Pancreas (tissue), 10 donors: Measurements from ENCODE around the gene THRA. TPM values are rescaled to one million over a fixed set of nuclear protein-coding genes. Genes with fewer than 3 reads are reported as not detected.
A peak's percentile ranks its signal among the peaks of the same experiment; 100 is the strongest.

Experiments
- ATAC-seq, 4 donors: fragments of 200-7000 bp; cut with Tn5 transposase; one replicate each; pipeline versions ENCODE4 v1.8.0 to v1.9.1; 2020; ENCODE audit warnings: mild to moderate bottlenecking in 4 of 4, moderate library complexity in 4 of 4
- DNase-seq, 6 donors: peaks; one replicate each; pipeline ENCODE4 v3.0.0-alpha.2; 2020
- FAIRE-seq: peaks from 2 replicates; lab custom pipeline; 2012; peaks lifted over from hg19 to GRCh38; lab: Jason Lieb, UNC
- H3K27ac ChIP-seq, 4 donors: fragments of 200-600 bp; sonication (generic); 1 replicate in 3 of 4; 2 replicates in 1 of 4; pipeline versions ENCODE4 v1.5.0 to v1.8.0; 2020
- H3K27me3 ChIP-seq, 4 donors: fragments of 200-600 bp; one replicate each; pipeline ENCODE4 v1.8.0; 2021
- H3K36me3 ChIP-seq, 3 donors: fragments of 200-600 bp; sonication (generic) in 1 of 3; one replicate each; pipeline versions ENCODE4 v1.5.0 to v1.8.0; 2020 to 2021
- H3K4me1 ChIP-seq, 3 donors: fragments of 200-600 bp; one replicate each; pipeline ENCODE4 v1.8.0; 2021
- H3K4me3 ChIP-seq, 4 donors: fragments of 200-600 bp; sonication (generic) in 2 of 4; one replicate each; pipeline versions ENCODE4 v1.5.0 to v1.8.0; 2020 to 2021
- H3K9me3 ChIP-seq, 4 donors: fragments of 200-600 bp; one replicate each; pipeline ENCODE4 v1.8.0; 2021
- WGBS, 2 donors: extraction: QIAGEN DNeasy Blood & Tissue Kit; methylation state at CpG; one replicate each; pipeline ENCODE4 v1.1.7; 2013; 5-methylcytosine and 5-hydroxymethylcytosine counted together
- intact Hi-C, 3 donors: fragments of 100-400 bp; cut with DNase I; formaldehyde crosslinking; loops; one replicate each; pipeline versions ENCODE4 v1.11.1 to v1.14.2; 2022
- polyA plus RNA-seq, 2 donors: library from polyadenylated mRNA; stranded (reverse); fragments of 200-250 nt; gene quantifications; one replicate each; pipeline ENCODE4 v1.2.3, GENCODE V29; 2013
- total RNA-seq, 6 donors: library from RNA; stranded (reverse); fragmentation: NEBNext Ultra II Directional in 4 of 6; extraction: Animal tissue kit (Norgen Biotek cat#: 25700) in 4 of 6; gene quantifications; one replicate each; pipeline versions ENCODE4 v1.2.1 to v1.2.4, GENCODE V29; 2021 to 2023
- TF ChIP-seq, protein P1 (sequence below), 4 donors: fragments of 200-600 bp; sonication (generic) in 3 of 4; IDR thresholded peaks; one replicate each; pipeline versions ENCODE4 v1.5.0 to v1.8.0; 2021; ENCODE audit warnings: antibody characterized with exemption in 4 of 4
- donor health status: healthy with polysubstance abuse.
- donor health status: DM: no; HTN: no; CAD: no; lungs with moderate emphysema.
- donor health status: DM: no; HTN: no; CAD: no.
- donor health status: control.
- donor health status: control.
- donor health status: Bipolar disorder and iron deficiency.
- donor health status: DM: yes; HTN: yes; CAD: no.
- donor health status: DM: no; HTN: no; CAD: no.
- donor health status: DM: no; HTN: no; CAD: no.
- donor health status: DM: yes; HTN: yes; CAD: no.

THRA gene
- total and polyA plus RNA-seq, 8 donors: 13.8 to 35.7 (median 22.6) TPM

DNA sequence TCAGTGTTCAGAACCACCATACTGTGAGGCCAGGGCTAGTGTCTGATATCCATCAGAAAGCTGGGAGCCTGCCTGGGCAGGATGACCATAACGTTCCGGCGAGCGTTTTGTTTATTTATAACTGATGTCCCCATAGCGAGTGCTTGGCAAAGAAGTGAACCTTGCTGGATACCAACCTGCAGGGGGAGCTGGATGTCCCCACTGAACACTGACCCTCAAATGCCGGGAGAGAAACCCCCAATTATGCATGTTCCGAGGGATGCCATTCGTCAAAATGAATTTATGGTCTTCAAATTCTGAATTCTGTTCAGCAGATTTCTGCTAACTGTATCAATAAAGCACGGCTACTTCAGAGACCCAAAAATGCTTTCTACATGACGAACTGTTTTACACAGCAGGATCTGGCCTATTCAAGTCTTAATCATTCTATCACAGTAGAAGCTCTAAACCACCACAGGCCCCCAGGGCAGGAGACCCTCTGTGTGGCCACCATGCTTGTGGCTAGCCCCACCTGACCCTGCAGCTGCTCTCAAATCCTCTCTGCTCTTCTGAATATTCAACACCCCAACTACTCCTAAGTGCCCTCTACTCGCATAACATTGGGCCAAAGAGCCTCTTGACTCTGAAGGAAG, 23.8 kb upstream of the THRA start:
- Histone ChIP-seq H3K27me3 (no peaks in the 10 kb centered on the region), H3K4me3 (no peak overlapping the region), H3K36me3 (peaks cover 0 to 6% (median 0%) of the 10 kb centered on the region in 3 donors), H3K4me1 (no peaks in the 10 kb centered on the region), H3K27ac (peak overlapping the region in 1 of 4 donors; percentile 30), H3K9me3 (no peaks in the 10 kb centered on the region)
- DNase-seq (peak in 2 of 6 donors; percentile 55), FAIRE-seq (no peak), ATAC-seq (peak; percentile 85 to 92 (median 87))
- intact Hi-C loops: loop anchor here in 1 of 3 donors (10.0 kb wide), 1 partner anchor 46 kb away; no protein-coding TSS in a partner anchor
- 24 to 26% methylated on average over 11 of the region's 11 CpGs for WGBS, 2 donors
- TF ChIP-seq, protein P1, sequence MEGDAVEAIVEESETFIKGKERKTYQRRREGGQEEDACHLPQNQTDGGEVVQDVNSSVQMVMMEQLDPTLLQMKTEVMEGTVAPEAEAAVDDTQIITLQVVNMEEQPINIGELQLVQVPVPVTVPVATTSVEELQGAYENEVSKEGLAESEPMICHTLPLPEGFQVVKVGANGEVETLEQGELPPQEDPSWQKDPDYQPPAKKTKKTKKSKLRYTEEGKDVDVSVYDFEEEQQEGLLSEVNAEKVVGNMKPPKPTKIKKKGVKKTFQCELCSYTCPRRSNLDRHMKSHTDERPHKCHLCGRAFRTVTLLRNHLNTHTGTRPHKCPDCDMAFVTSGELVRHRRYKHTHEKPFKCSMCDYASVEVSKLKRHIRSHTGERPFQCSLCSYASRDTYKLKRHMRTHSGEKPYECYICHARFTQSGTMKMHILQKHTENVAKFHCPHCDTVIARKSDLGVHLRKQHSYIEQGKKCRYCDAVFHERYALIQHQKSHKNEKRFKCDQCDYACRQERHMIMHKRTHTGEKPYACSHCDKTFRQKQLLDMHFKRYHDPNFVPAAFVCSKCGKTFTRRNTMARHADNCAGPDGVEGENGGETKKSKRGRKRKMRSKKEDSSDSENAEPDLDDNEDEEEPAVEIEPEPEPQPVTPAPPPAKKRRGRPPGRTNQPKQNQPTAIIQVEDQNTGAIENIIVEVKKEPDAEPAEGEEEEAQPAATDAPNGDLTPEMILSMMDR (IDR thresholded peaks at IDR 0.05): peak in 3 of 4 donors; percentile 14 to 45 (median 41)

DNA sequence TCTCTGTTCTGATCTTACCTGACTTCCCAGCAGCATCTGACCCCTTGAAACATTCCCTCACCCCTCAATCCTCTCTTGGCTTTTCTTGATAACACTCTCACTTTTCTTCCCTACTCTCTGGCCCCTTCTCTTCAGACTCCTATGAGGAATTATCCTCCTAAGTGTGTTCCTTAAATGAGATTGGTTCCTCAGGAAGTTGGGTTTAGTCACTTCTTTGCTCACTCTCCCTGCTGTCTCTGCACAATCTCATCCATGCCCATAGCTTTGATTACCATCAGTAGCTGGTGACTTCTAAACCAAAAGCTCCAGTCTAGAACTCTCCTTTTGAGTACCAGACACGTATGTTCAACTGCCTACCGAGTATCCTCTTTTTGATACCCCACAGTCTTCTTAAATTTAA, 21.6 kb upstream of the THRA start:
- ATAC-seq (no peak), FAIRE-seq (no peak), DNase-seq (no peak)
- H3K4me1 ChIP-seq: no peaks in the 10 kb centered on the region
- H3K27ac ChIP-seq: no peak overlapping the region
- TF ChIP-seq, protein P1 (IDR thresholded peaks at IDR 0.05): no peak
- H3K36me3 ChIP-seq: no peaks in the 10 kb centered on the region
- intact Hi-C loops: no loop called here
- H3K27me3 ChIP-seq: no peaks in the 10 kb centered on the region
- H3K4me3 ChIP-seq: no peak overlapping the region
- no peaks in the 10 kb centered on the region for H3K9me3 ChIP-seq
- 91 to 97% methylated on average over 2 of the region's 2 CpGs for WGBS, 2 donors

DNA sequence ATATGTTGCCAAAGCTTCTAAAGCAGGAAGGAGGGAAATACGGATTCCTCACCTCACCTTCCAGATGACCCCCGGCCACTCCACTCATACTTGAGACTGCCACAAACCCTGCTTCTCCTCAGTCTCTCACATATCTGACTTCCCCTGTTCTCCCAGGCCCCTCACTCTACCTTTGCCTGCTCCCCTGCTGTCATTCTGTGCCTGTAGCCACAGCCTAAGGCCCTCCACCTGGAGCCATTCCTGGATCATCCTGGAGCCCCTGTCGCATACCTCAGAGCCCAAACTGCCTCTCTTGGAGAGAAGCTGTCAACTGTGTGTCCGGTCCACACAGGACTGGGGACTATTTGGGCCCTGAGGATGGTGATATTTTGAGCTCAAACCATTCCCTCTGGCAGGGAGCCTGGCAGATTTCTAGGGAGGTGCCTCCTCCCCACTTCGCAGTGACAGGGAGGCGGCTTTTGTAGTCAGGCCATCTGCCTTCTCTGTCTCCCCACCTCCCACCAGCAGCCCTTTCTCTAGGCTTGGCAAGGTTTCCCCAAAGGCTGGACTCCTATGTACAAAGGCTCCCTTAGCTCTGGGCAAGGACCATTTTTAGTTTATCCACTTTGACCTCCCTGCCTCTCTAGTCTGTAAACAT, 6.3 kb upstream of the THRA start:
- Histone ChIP-seq H3K36me3 (peaks cover 0 to 5% (median 0%) of the 10 kb centered on the region in 3 donors), H3K4me1 (peaks cover 0 to 4% (median 0%) of the 10 kb centered on the region in 3 donors), H3K4me3 (no peak overlapping the region), H3K27ac (no peak overlapping the region), H3K9me3 (no peaks in the 10 kb centered on the region), H3K27me3 (no peaks in the 10 kb centered on the region)
- ATAC-seq (no peak), DNase-seq (no peak), FAIRE-seq (no peak)
- intact Hi-C loops: no loop called here
- 67 to 78% methylated on average over 6 of the region's 6 CpGs for WGBS, 2 donors
- TF ChIP-seq, protein P1 (IDR thresholded peaks at IDR 0.05): no peak

DNA sequence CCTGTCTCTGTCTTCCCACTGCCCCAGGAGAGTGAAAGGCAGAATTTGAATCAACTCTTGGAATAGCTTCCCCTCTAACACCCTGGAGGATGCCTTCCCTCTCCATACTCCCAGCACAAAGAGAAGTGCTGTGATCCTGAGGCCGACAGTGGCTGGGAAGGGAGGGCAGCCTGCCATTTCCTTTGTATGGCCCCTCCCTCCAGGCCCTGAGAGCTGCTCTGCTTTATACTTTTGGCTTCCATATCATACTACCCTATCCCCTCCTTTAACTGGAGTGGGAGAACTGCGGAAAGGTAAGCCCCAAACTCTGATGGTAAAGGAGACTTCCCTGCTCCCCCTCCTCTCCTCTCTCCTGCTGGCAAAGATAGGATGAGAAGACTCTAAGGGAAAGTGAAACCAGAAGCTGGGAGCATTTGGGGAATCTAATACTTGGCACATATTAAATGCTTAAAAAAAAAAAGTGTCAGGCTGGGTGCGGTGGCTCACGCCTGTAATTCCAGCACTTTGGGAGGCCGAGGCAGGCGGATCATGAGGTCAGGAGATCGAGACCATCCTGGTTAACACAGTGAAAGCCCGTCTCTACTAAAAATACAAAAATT, 4.5 kb upstream of the THRA start:
- Histone ChIP-seq H3K4me1 (peaks cover 0 to 6% (median 0%) of the 10 kb centered on the region in 3 donors), H3K36me3 (no peaks in the 10 kb centered on the region), H3K9me3 (no peaks in the 10 kb centered on the region), H3K4me3 (no peak overlapping the region), H3K27ac (no peak overlapping the region), H3K27me3 (no peaks in the 10 kb centered on the region)
- intact Hi-C loops: no loop called here
- TF ChIP-seq, protein P1 (IDR thresholded peaks at IDR 0.05): no peak
- ATAC-seq (no peak), DNase-seq (no peak), FAIRE-seq (no peak)
- WGBS, 2 donors: 71 to 78% methylated on average over 8 of the region's 8 CpGs
